SH-SY5Y (cell line): Measurements from ENCODE around the gene RHPN2.

Experiments
- GATA2 ChIP-seq: IDR thresholded peaks from 2 replicates; pipeline ENCODE4 v1.6.1; 2011; ENCODE audit warnings: mild to moderate bottlenecking, low read depth, low read length
- GATA3 ChIP-seq: IDR thresholded peaks from 2 replicates; pipeline ENCODE4 v1.6.1; 2011; ENCODE audit warnings: low read depth, mild to moderate bottlenecking, low read length, moderate library complexity

GRCh38 chr19:33066543-33066942 lies 1.9 kb upstream of the RHPN2 start:
- TF ChIP-seq GATA2 (no peak), GATA3 (no peak)
